Measurements from ENCODE around the gene MRPS25. TPM values are rescaled to one million over a fixed set of nuclear protein-coding genes. Genes with fewer than 3 reads are reported as not detected.
A peak's percentile ranks its signal among the peaks of the same experiment; 100 is the strongest.

Gene MRPS25
- total RNA-seq, 1 donor from 2014 or later = 85.9 TPM

GRCh38 chr3:15050405-15051092 lies 14.6 kb downstream of the MRPS25 start:
- TF ChIP-seq, protein P1, sequence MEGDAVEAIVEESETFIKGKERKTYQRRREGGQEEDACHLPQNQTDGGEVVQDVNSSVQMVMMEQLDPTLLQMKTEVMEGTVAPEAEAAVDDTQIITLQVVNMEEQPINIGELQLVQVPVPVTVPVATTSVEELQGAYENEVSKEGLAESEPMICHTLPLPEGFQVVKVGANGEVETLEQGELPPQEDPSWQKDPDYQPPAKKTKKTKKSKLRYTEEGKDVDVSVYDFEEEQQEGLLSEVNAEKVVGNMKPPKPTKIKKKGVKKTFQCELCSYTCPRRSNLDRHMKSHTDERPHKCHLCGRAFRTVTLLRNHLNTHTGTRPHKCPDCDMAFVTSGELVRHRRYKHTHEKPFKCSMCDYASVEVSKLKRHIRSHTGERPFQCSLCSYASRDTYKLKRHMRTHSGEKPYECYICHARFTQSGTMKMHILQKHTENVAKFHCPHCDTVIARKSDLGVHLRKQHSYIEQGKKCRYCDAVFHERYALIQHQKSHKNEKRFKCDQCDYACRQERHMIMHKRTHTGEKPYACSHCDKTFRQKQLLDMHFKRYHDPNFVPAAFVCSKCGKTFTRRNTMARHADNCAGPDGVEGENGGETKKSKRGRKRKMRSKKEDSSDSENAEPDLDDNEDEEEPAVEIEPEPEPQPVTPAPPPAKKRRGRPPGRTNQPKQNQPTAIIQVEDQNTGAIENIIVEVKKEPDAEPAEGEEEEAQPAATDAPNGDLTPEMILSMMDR (IDR thresholded peaks at IDR 0.05) = no peak
- ATAC-seq (ENCODE audit: low read depth) = peak; percentile 87
- ChIA-PET CTCF (interaction anchor here (0.8 to 2.6 kb wide), 5 partner anchors 14 to 125 kb away, joined by 3 to 14 read pairs (median 3); partner anchors contain the start of genes MRPS25 and NR2C2), POLR2A (interaction anchor here (0.5 to 2.2 kb wide), 7 partner anchors 13 to 104 kb away, joined by 3 to 62 read pairs (median 6); partner anchors contain the start of genes MRPS25 and RBSN)
- no peaks in the 10 kb centered on the region for H3K27me3 Mint-ChIP-seq
- H3K36me3 Mint-ChIP-seq (ENCODE audit: low read depth) = peaks cover 70% of the 10 kb centered on the region
- H3K27ac Mint-ChIP-seq = peak overlapping the region; percentile 84
- intact Hi-C loops (cut with micrococcal nuclease) = loop anchor here (1.0 to 10.0 kb wide), 6 partner anchors 15 to 616 kb away; partner anchors contain the start of gene MRPS25
- peaks cover 2% of the 10 kb centered on the region for H3K9me3 Mint-ChIP-seq
- H3K4me1 Mint-ChIP-seq = peaks cover 59% of the 10 kb centered on the region
- DNase-seq = peak; percentile 43
- peak overlapping the region; percentile 66 for H3K4me3 Mint-ChIP-seq

DNA sequence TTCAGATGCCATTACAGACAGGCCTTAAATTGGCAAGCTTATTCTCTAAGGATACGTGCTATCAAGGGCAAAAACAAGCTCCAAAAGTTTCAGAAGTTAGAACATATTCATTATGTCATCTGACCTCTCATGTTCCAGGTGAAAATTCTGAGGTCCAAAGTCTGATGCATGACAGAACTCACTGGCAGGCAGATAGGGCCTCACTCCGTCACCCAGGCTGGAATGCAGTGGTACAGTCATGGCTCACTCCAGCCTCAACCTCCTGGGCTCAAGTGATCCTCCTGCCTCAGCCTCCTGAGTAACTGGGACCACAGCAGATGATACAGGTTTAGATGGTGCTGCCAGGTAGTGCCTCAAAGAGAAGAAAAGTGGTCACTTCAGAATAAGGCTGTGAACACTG lies 15.5 kb downstream of the MRPS25 start:
- Mint-ChIP-seq H3K27me3 (no peaks in the 10 kb centered on the region), H3K4me1 (peaks cover 51% of the 10 kb centered on the region), H3K4me3 (no peak overlapping the region), H3K9me3 (no peaks in the 10 kb centered on the region), H3K36me3 (ENCODE audit: low read depth) (peaks cover 71% of the 10 kb centered on the region), H3K27ac (peak overlapping the region; percentile 84)
- ChIA-PET POLR2A (interaction anchor here (0.6 to 2.2 kb wide), 5 partner anchors 15 to 399 kb away, joined by 3 to 62 read pairs (median 6); partner anchors contain the start of genes MRPS25 and RBSN), CTCF (no interaction called here)
- DNase-seq (no peak), ATAC-seq (ENCODE audit: low read depth) (no peak)
- intact Hi-C loops (cut with micrococcal nuclease) = no loop called here
- TF ChIP-seq, protein P1 (IDR thresholded peaks at IDR 0.05) = no peak

DNA sequence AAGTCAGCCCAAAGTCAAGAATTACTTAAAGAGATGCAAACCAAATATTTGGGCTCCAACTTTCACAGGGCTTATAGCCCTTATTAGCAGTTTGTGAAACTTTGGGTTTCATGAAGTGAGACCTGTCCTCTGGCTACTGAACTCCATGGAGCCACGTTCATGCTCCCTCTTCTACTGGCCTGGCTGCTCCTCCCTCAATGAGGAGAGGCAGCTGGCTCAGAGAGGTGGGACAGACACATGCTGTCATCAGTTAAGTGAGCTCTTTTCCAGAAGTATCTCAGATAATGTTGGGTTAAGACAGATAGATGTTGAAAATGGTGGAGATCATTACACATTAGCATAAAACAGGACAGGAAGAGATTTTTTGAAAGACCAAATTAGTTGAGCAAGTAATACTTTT lies 19.4 kb downstream of the MRPS25 start:
- intact Hi-C loops (cut with micrococcal nuclease) = no loop called here
- H3K4me3 Mint-ChIP-seq = no peak overlapping the region
- ATAC-seq (ENCODE audit: low read depth) = no peak
- H3K27me3 Mint-ChIP-seq = no peaks in the 10 kb centered on the region
- H3K27ac Mint-ChIP-seq = no peak overlapping the region
- TF ChIP-seq, protein P1 (IDR thresholded peaks at IDR 0.05) = no peak
- no peaks in the 10 kb centered on the region for H3K9me3 Mint-ChIP-seq
- POLR2A ChIA-PET = no interaction called here
- peaks cover 19% of the 10 kb centered on the region for H3K4me1 Mint-ChIP-seq
- CTCF ChIA-PET = no interaction called here
- DNase-seq = no peak
- peaks cover 89% of the 10 kb centered on the region for H3K36me3 Mint-ChIP-seq (ENCODE audit: low read depth)

DNA sequence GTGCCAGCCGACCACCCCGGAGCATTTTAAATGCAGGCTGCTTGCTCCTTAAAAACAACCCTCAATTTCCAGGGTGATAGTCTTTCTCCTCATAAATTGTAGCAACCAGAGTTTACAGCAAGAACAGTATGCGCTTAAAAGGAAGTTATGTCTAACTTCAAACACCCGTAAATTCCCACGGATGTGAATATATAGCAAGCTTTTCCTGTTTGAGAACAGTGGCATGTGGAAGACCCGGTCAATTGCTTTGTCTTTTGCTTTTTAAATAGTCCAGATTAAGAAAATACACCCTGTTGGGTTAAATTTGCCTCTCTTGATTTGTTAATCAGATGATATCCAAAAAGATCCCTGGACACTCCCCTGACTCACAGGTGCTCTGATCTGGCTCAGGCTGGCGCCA lies 20.8 kb downstream of the MRPS25 start:
- TF ChIP-seq, protein P1 (IDR thresholded peaks at IDR 0.05) = no peak
- Mint-ChIP-seq H3K36me3 (ENCODE audit: low read depth) (peaks cover 91% of the 10 kb centered on the region), H3K9me3 (no peaks in the 10 kb centered on the region), H3K4me3 (no peak overlapping the region), H3K27me3 (no peaks in the 10 kb centered on the region), H3K27ac (peak overlapping the region; percentile 50), H3K4me1 (peaks cover 7% of the 10 kb centered on the region)
- ATAC-seq (ENCODE audit: low read depth) = no peak
- POLR2A ChIA-PET = no interaction called here
- CTCF ChIA-PET = no interaction called here
- DNase-seq = no peak
- intact Hi-C loops (cut with micrococcal nuclease) = no loop called here

DNA sequence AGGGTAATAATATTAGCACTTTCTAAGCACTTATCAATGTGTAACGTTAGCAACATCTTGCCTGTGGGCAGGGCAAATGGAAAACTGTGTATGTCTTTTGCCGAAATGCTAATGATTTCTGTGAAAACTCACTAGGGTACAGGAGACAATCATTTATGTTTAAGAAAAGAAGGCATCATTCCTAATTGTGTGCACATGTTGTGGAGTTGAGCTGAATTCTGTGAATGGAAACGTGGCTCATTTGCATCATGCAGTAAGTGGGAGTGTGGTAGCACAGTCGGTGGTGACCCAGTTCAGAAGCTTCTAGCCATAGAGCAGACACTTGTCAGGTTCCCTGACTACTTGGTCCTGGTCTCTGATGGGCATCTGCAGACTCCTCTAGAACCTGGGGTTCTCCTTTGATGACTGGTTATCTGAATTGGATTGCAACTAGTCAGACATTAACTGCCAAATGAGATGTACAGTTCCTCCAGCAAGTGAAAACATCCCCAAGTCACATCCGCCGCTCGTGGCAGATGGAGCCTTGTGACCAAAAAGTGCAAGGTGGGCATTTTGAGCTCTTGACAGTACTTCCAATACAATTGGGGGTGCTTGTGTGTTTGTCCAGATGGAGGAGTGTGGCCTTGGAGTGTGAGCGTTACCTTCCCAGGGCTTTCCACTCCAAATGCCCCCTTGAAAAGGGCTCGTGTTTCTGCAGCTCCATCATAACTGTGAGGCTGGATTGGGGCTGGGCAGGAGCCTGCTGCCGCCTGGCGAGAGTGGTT lies 21.5 kb downstream of the MRPS25 start:
- ChIA-PET POLR2A (no interaction called here), CTCF (no interaction called here)
- DNase-seq (no peak), ATAC-seq (ENCODE audit: low read depth) (no peak)
- intact Hi-C loops (cut with micrococcal nuclease) = no loop called here
- no peak overlapping the region for H3K4me3 Mint-ChIP-seq
- no peaks in the 10 kb centered on the region for H3K9me3 Mint-ChIP-seq
- peaks cover 93% of the 10 kb centered on the region for H3K36me3 Mint-ChIP-seq (ENCODE audit: low read depth)
- TF ChIP-seq, protein P1 (IDR thresholded peaks at IDR 0.05) = no peak
- H3K27me3 Mint-ChIP-seq = no peaks in the 10 kb centered on the region
- H3K27ac Mint-ChIP-seq = no peak overlapping the region
- H3K4me1 Mint-ChIP-seq = peaks cover 5% of the 10 kb centered on the region
